ENCODE measurements around the gene SUPT6H.

Gene SUPT6H

GRCh38 chr17:28746611-28747050, 84.6 kb downstream of the SUPT6H start:
- no peak for TF ChIP-seq CTCF (IDR thresholded peaks at IDR 0.05; ENCODE audit: control insufficient read depth, insufficient read depth, low read depth, low read length, missing control alignments)
- no peak for DNase-seq (ENCODE audit: low read depth)
- H3K4me3 ChIP-seq (ENCODE audit: control insufficient read depth, low read depth, low read length) = no peak overlapping the region

- H3K4me3 ChIP-seq (ENCODE audit: control insufficient read depth, low read depth, low read length) = no peak overlapping the region
- no peak for DNase-seq (ENCODE audit: low read depth)
- no peak for TF ChIP-seq CTCF (IDR thresholded peaks at IDR 0.05; ENCODE audit: control insufficient read depth, insufficient read depth, low read depth, low read length, missing control alignments)
Measured at GRCh38 chr17:28747051-28747691, 85.2 kb downstream of the SUPT6H start.

- DNase-seq (ENCODE audit: low read depth) = no peak
- H3K4me3 ChIP-seq (ENCODE audit: control insufficient read depth, low read depth, low read length) = no peak overlapping the region
Measured at GRCh38 chr17:28747801-28748750, 86.1 kb downstream of the SUPT6H start.

GRCh38 chr17:28748852-28749515, 87.0 kb downstream of the SUPT6H start:
- TF ChIP-seq CTCF (IDR thresholded peaks at IDR 0.05; ENCODE audit: control insufficient read depth, insufficient read depth, low read depth, low read length, missing control alignments) = no peak
- no peak overlapping the region for H3K4me3 ChIP-seq (ENCODE audit: control insufficient read depth, low read depth, low read length)
- DNase-seq (ENCODE audit: low read depth) = no peak

More at GRCh38 chr17:28747801-28748750, 86.1 kb downstream of the SUPT6H start:
- TF ChIP-seq CTCF (IDR thresholded peaks at IDR 0.05; ENCODE audit: control insufficient read depth, insufficient read depth, low read depth, low read length, missing control alignments) = no peak

- DNase-seq (ENCODE audit: low read depth) = no peak
- TF ChIP-seq CTCF (IDR thresholded peaks at IDR 0.05; ENCODE audit: control insufficient read depth, insufficient read depth, low read depth, low read length, missing control alignments) = no peak
- no peak overlapping the region for H3K4me3 ChIP-seq (ENCODE audit: control insufficient read depth, low read depth, low read length)
Measured at GRCh38 chr17:28749516-28750177, 87.6 kb downstream of the SUPT6H start.
